Cardiac atrium fibroblast (primary cell): ENCODE results near the gene RSL24D1. TPM values are rescaled to one million over a fixed set of nuclear protein-coding genes. Genes with fewer than 3 reads are reported as not detected.

Source experiments
- total RNA-seq: library from RNA; depleted of rRNA; stranded (reverse); fragments of >200 nt; gene quantifications from 2 replicates; pipeline ENCODE4 v1.2.3, GENCODE V29; 2015

RSL24D1 gene
- total RNA-seq = 55.1 and 78.9 TPM in 2 replicates

GRCh38 chr15:55196458-55197361, at the start of gene RSL24D1:
Gene RSL24D1, minus strand, starts transcription at chr15:55196941. Its CDS starts 51 bp downstream, at chr15:55196890.

Other genes with a start within 250 kb of the RSL24D1 start
- 5.8 and 8.3 TPM in 2 replicates for gene RAB27A, start 92.9 kb upstream of the RSL24D1 start, total RNA-seq
- gene PIGBOS1, start 122.2 kb upstream of the RSL24D1 start, total RNA-seq = 7.9 and 15.0 TPM in 2 replicates
- 8.5 and 11.2 TPM in 2 replicates for gene PIGB, start 122.3 kb upstream of the RSL24D1 start, total RNA-seq
- gene CCPG1, start 211.4 kb upstream of the RSL24D1 start, total RNA-seq = 34.8 and 50.4 TPM in 2 replicates
- gene PIERCE2, start 211.6 kb upstream of the RSL24D1 start, total RNA-seq = 0.18 and 3.7 TPM in 2 replicates